CD4-positive, alpha-beta T cell treated with Interleukin-15 for 4 hours (primary cell): Measurements from ENCODE around the gene HLF.

Experiments used
- DNase-seq: peaks from one replicate; pipeline ENCODE4 v3.0.0-alpha.2; 2020; ENCODE audit warnings: low spot score

The HLF gene

DNA sequence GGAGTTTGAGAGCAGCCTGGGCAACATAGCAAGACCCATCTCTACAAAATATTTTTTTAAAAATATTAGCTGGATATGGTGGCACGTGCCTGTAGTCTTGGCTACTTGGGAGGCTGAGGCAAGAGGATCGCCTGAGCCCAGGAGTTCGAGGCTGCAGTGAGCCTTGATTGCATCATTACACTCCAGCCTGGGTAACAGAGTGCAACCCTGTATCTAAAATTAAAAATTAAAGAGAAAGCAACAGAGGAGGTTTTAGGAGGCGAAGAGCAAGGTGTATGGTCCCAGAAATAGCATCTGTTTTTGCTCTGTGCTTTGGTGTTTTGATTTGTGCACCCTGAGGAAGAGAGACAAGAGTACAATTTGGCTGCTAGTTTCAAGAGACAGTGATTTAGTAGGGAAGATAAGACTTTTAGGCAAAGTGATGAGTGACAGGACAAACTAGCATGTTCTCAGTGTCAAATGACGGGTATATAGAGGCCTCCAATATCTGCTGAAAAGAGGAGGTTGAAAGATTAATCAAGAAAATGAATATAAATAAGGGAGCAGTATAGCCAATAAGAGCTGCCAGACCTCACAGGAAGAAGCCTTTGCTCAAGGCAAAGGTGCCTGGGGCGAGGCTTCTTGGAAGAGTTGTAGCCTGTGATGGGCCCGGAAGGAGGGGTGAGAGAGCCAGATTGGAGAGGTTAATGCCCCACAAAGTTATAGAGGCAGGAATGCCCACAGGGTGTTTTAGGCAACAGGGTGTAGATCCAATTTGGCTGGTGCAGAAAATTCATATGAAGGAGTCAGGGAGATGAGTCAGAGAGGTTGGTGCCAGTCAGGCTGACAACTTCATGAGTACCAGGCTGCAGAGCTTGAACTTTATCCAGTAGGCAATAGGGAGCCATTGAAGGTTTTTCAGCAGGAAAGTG is 11.4 kb downstream of the HLF start:
- no peak for DNase-seq

GRCh38 chr17:55278173-55278961 is 13.6 kb downstream of the HLF start:
- no peak for DNase-seq

DNA sequence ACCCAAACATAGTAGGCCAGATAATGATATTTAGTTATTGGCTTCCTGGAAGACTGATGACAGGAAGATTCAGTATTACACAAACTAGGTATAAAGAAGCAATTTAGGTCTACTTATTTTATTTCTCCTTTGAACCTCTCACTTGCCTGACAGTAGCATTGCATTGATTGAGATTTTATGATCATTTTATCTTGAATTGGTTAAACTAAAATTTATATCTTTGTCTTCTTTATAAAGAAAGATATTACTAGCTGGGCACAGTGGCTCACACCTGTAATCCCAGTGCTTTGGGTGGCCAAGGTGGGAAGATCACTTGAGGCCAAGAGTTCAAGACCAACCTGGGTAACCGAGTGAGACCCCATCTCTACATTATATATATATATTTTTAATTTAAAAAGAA is 14.4 kb downstream of the HLF start:
- no peak for DNase-seq

DNA sequence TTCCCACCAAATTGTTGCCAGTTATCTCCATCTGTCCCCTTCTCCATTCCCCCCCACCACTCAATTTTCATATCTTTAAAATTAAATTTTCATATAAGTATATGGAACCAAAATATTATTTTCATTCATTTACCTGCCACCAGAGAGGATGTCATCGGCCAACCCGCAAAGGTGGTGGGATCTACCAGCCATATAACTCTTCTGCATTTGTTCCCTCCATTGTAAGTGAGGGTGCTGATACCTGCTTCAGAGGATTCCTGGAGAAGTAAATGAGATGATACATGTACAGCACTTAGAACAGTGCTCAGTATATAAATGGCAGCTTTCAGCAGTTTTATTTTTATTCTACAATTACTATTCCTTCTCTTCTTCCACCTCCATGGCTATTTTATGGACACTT is 15.0 kb downstream of the HLF start:
- no peak for DNase-seq

GRCh38 chr17:55280212-55280611 is 15.5 kb downstream of the HLF start:
- no peak for DNase-seq

DNA sequence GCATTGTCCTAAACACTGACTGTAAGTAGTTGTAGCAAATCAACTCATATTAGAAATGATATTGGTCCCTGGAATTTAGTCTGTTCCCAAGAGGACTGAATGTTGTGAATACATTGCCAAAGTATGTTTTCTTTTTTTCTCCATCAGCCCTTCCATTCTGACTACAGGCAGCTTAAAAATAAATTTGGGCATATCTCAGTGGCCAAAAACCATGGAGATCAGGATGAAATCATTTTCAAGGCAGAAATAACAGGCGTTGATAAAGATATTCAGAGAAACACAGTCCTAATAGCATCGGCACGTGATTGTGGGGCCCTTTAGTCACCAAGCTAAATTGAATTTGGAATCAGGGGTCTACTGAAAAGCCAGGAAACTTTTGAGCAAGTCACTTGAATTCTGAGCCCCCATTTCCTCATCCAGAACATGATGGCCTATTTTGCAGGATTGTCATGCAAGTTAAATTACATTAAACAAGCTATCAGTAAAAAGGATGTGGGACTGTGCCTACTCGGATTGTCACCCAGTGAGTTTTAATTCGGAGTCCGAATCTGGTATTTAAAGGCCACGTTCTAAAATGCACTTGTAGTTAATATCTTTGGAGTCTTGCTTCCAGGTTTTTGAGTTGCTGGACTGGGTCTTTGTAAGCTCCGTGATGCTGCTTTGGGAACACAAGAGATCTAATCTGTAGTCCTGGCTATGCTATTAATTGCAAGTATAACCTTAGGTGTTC is 17.1 kb downstream of the HLF start:
- no peak for DNase-seq

- no peak for DNase-seq
These were observed 17.6 kb downstream of the HLF start for GRCh38 chr17:55282379-55282702.

DNA sequence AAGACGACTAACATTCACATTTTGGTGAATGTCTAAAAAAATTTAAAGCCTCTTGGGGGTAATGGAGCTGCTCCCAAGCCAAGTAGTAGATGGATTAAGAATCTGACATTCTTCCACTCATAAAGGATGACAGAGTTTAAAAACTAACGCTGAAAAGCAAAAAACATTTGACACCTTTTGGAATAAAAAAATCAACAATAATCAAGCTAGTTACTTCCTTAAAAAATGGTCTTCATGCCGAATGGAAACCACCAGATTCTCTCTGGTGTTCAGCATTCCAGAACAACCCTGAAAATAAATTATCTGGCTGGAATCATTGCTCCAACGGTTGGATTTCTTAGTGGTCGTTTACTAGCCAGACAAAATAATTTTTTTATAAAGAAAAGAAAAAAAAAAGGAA is 18.0 kb downstream of the HLF start:
- no peak for DNase-seq

DNA sequence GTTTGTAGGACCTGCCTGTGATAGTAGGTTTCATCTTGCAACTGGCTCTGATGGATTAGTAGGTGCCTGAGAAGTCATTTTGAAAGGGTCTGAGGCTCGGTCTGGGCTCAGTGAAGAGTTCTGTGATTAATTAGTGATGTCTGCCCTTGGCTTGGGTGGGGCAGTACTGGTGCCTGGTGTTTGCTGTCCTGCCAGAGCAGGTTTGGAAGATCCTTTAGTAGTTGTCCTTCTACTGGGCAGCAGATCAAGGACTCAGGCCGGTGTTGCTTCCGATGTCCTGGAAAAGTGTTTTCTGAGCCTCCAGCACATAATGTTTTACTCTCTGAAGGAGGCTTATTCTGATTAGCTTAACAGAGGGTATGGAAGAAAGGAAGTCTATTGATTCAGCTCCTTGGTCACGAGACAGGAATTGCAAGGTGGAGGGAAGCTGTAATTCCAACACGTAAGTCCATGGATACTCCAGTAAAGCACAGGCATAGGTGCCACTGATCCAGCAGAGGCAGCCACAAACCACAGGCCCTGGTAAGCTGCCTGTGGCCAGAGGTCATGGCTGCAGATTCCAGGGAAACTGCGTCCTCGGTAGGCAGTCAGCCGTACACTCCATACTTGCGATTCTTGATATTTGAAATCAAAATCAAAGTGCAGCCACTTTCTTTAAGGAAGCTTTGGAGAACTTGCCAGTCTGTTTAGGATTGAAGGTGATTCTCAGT is 18.7 kb downstream of the HLF start:
- DNase-seq: no peak

GRCh38 chr17:55284001-55284884 is 19.5 kb downstream of the HLF start:
- no peak for DNase-seq

DNA sequence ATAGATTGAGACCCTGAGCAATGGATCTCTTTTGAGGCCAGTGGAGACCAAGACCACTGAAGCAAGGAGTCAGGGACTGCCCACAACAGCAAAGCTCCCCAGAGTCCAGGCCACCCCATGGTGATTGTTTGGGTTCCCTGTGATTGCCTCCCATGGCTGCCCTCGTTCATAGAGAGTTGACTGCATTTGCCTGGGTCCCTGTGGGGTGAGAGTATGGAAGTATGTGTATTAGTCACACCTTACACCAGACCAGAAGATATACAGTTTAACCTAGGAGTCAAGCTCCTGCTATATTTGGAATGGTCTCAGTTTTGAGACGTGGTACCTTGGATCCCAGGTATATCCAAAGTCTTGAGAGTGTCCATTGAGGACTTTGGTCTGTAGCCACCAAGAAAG is 20.2 kb downstream of the HLF start:
- DNase-seq: no peak

GRCh38 chr17:55285340-55286301 is 20.9 kb downstream of the HLF start:
- no peak for DNase-seq

DNA sequence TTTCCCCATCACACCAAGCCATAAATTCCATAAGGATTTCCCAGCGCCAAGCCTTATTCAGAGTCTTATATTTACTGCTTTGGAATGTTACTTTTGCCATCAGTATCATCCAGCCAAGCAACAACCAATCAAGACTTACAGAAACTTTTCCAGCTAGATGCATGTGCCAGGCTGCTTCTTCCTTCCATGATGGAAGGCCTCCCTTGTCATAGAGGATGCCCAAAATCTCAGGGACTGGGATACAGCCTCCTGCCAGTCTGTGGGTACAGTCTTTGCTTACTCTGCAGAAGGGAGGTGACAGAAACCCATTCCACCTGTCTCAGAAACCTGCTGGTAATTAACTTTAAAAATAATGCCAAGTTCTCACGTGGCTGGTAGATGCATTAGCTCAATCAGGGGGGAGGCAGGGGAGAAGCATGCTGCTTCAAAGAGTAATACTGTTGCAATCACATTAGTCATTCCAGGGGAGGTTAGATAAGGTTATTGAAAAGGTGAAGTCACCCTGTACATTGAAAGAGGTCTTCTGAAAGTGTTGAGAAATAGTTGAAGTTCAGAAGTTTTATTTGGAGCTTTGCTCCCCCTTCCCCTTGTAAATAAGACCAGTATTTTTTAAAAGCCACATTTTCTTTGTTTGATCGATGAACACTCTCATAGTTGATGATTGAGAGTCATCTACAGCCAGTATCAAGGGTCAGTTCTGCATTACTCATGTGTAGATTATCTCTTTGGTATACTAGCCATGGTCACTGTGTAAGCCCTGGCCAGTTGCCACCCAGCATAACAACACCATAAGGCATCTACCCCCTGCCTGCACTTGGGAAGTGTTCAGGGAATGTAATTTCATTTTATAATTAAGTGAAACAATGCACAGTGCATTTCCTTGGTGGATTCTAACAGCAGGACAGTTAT is 22.2 kb downstream of the HLF start:
- no peak for DNase-seq

- no peak for DNase-seq
These were observed 23.8 kb downstream of the HLF start for GRCh38 chr17:55288356-55289105.

DNA sequence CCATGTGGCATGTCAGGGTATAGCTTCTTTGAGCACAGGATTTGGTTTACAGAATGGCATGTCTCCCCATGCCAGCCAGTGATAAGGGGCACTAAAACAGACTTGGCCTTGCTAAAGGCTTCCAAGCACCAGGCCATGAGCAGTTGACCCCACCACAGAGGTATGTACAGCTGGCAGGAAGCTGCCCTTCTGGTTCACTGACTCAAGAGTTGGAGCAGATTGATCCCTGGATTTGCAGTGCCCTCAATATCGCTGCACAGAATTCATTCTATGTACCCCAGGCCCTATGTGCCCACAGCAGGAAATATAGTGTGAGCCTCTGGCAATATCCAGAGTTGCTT is 24.3 kb downstream of the HLF start:
- no peak for DNase-seq

GRCh38 chr17:55289978-55290377 is 25.2 kb downstream of the HLF start:
- no peak for DNase-seq

DNA sequence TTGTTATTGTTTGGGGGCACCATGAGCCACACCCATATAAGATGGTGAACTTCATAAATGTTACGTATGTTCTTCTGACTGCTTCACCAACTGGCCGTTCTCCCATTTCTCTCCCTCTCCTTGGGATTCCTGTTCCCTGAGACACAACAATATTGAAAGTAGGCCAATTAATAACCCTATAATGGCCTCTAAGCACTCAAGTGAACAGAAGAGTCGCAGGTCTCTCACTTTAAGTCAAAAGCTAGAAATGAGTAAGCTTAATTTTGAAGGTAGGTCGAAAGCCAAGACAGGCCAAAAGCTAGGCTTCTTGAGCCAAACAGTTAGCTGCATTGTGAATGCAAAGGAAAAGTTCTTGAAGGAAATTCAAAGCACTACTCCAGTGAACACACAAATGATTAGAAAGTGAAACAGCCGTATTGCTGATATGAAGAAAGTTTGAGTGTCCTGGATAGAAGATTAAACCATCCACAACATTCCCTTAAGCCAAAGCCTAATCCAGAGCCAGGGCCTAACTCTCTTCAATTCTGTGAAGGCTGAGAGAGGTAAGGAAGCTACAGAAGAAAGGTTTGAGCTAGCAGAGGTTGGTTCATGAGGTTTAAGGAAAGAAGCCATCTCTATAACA is 25.8 kb downstream of the HLF start:
- no peak for DNase-seq

- no peak for DNase-seq
These were observed 26.4 kb downstream of the HLF start for GRCh38 chr17:55291114-55291507.
